Endothelial cell (in vitro differentiated cells): ENCODE measurements around the gene CDH18. TPM values are rescaled to one million over a fixed set of nuclear protein-coding genes. Genes with fewer than 3 reads are reported as not detected.

Experiments used
- DNase-seq: peaks from one replicate; pipeline ENCODE4 v3.0.0; 2021; ENCODE audit warnings: low spot score
- H3K27ac Mint-ChIP-seq: one replicate; pipeline ENCODE4 v1.8.0; 2021; ENCODE audit warnings: mixed read lengths, inconsistent platforms; ENCODE audit not compliant: unreplicated experiment
- H3K27me3 Mint-ChIP-seq: one replicate; pipeline ENCODE4 v1.8.0; 2021; ENCODE audit warnings: mild to moderate bottlenecking, moderate library complexity, mixed read lengths, inconsistent platforms; ENCODE audit not compliant: unreplicated experiment
- H3K36me3 Mint-ChIP-seq: one replicate; pipeline ENCODE4 v1.8.0; 2021; ENCODE audit warnings: mild to moderate bottlenecking, low read depth, mixed read lengths, inconsistent platforms; ENCODE audit not compliant: unreplicated experiment
- H3K4me1 Mint-ChIP-seq: one replicate; pipeline ENCODE4 v1.8.0; 2021; ENCODE audit warnings: mild to moderate bottlenecking, mixed read lengths, inconsistent platforms; ENCODE audit not compliant: unreplicated experiment
- H3K4me3 Mint-ChIP-seq: one replicate; pipeline ENCODE4 v1.8.0; 2021; ENCODE audit warnings: mild to moderate bottlenecking, mixed read lengths, inconsistent platforms; ENCODE audit not compliant: unreplicated experiment
- H3K9me3 Mint-ChIP-seq: one replicate; pipeline ENCODE4 v1.8.0; 2021; ENCODE audit warnings: mixed read lengths, inconsistent platforms; ENCODE audit not compliant: unreplicated experiment
- total RNA-seq: library from RNA; stranded (reverse); fragmentation: NEBNext Ultra II Directional; extraction: Animal tissue kit (Norgen Biotek cat#: 25700); gene quantifications from one replicate; pipeline ENCODE4 v1.2.1, GENCODE V29; 2021; ENCODE audit not compliant: unreplicated experiment
- TF ChIP-seq, protein P1 (sequence below): fragments of 200-600 bp; sonication (generic); IDR thresholded peaks from one replicate; pipeline ENCODE4 v1.5.0; 2021; ENCODE audit warnings: antibody characterized with exemption; ENCODE audit not compliant: unreplicated experiment

The CDH18 gene
- total RNA-seq, 1 donor from 2014 or later, result 0.33 TPM

DNA sequence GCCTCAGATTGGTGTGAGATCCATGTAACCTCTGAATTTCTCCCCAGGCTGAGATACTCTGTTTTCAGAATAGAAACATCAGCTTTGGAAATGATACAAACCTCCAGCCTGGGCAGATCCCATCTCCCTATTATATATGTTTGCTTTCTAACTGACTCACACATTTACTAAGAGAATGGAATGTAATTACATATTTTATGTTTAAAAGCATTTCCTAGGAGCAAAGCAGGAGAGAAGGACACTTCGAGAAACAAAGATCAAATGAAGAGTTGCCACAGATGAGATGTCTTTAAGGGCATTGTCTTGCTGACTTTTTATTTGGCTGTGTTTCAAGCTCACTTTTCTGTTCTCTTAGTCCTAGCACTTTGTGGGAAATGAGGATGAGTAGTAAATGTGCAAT is 96.3 kb downstream of the CDH18 start:
- H3K9me3 Mint-ChIP-seq, result no peaks in the 10 kb centered on the region
- no peak overlapping the region for H3K4me3 Mint-ChIP-seq
- no peaks in the 10 kb centered on the region for H3K36me3 Mint-ChIP-seq
- no peak overlapping the region for H3K27ac Mint-ChIP-seq
- TF ChIP-seq, protein P1, sequence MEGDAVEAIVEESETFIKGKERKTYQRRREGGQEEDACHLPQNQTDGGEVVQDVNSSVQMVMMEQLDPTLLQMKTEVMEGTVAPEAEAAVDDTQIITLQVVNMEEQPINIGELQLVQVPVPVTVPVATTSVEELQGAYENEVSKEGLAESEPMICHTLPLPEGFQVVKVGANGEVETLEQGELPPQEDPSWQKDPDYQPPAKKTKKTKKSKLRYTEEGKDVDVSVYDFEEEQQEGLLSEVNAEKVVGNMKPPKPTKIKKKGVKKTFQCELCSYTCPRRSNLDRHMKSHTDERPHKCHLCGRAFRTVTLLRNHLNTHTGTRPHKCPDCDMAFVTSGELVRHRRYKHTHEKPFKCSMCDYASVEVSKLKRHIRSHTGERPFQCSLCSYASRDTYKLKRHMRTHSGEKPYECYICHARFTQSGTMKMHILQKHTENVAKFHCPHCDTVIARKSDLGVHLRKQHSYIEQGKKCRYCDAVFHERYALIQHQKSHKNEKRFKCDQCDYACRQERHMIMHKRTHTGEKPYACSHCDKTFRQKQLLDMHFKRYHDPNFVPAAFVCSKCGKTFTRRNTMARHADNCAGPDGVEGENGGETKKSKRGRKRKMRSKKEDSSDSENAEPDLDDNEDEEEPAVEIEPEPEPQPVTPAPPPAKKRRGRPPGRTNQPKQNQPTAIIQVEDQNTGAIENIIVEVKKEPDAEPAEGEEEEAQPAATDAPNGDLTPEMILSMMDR, result no peak
- no peaks in the 10 kb centered on the region for H3K27me3 Mint-ChIP-seq
- DNase-seq, result no peak
- no peaks in the 10 kb centered on the region for H3K4me1 Mint-ChIP-seq

DNA sequence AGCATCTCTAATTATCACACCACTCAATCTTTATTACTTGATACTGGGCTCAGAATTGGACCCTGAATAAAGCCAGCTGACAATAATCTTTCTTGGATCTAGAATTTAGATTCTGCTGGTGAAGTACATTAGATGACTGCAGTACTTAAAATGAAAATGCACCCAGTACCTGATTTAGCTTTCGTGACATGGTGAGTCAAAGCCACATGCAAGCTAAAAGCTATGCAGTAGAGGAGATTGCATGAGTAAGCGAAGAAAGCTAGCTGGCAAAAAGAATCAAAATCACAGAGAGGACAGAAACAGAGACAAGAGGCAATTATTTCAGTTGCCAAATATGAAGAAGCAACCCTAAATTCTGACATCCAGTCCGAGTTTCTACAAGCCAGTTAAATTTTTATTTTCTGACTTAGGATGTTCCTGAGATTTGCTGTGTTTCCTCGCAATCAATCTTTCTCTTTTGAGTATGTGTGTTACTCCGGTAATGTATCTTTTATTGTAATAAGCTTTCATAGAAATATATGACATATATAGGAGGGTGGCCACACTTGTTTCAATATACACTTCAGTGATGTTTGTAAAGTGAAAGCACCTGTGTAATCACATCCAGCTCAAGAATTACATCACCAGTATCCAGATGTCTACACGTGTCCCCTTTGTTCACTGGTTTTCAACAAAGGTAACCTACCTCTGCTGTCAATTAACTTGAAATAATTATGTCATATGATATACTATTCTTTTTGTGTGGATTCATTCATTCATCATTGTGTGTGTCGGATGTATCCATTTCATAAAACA is 101.7 kb downstream of the CDH18 start:
- Mint-ChIP-seq H3K27ac (no peak overlapping the region), H3K27me3 (peaks cover 2% of the 10 kb centered on the region), H3K9me3 (no peaks in the 10 kb centered on the region), H3K36me3 (no peaks in the 10 kb centered on the region), H3K4me1 (peaks cover 3% of the 10 kb centered on the region), H3K4me3 (no peak overlapping the region)
- TF ChIP-seq, protein P1, result no peak
- DNase-seq, result no peak

DNA sequence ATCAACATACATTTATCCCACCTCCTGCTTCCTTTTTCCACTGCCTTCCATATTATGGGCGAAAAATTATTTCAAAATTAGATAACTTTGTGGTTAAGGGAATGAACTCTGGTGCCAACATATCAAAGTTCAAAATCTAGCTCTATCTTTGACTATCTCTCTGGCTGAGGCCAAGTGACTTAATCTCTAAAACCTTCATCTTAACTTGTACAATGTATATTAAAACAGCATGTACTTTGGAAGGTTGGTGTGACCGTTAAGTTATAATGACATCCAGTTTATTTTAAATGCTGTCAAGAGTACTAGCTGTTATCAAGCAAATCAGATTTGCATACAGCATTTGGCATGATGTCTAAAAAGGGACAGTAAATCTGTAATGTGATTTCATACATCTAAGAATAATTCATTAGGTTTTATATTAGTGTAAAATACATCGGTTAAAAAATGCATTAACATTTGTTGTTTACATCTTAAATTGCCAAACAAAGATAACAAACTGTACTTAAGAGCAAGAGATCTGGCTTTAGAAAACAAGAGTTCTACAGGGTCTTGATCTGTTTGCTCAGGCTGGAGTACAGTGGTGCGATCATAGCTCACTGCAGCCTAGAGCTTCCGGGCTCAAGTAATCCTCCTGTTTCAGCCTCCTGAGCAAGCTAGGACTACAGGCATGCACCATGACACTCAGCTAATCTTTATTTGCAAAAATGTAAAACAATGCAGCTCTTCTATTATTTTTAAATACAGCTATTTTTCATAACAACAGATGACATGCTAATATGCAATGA is 102.8 kb downstream of the CDH18 start:
- no peak overlapping the region for H3K27ac Mint-ChIP-seq
- H3K4me3 Mint-ChIP-seq, result no peak overlapping the region
- no peak for DNase-seq
- H3K36me3 Mint-ChIP-seq, result no peaks in the 10 kb centered on the region
- TF ChIP-seq, protein P1, result no peak
- no peaks in the 10 kb centered on the region for H3K9me3 Mint-ChIP-seq
- H3K27me3 Mint-ChIP-seq, result peaks cover 2% of the 10 kb centered on the region
- H3K4me1 Mint-ChIP-seq, result peaks cover 10% of the 10 kb centered on the region

DNA sequence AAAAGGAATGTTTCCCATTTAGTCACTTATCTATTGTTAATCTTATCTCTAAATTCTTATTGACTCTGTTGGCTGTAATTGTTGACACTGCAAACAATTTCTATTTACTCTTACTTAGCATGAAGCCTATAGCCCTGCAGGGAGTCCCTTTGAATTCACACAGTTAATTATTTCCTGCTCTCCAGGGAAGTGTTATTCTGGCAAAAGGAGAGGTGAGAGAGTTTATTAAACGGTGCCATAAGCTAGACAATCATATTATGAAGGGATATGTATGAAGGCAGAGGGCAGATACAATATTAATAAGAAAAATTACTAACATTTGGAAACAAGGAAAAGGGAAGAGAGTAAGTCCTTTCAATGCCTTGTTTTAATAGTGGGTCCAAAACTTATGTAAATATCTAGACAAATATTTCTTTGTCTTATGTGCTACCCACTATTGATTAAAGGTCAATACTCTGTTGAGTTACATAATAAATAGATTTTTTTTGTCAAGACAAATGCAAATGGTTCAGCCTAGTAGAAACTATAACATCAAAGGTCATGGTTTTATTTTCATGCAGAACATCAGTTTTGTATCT is 107.1 kb downstream of the CDH18 start:
- Mint-ChIP-seq H3K9me3 (no peaks in the 10 kb centered on the region), H3K27ac (no peak overlapping the region), H3K4me1 (peaks cover 15% of the 10 kb centered on the region), H3K36me3 (no peaks in the 10 kb centered on the region), H3K27me3 (no peaks in the 10 kb centered on the region), H3K4me3 (no peak overlapping the region)
- no peak for DNase-seq
- TF ChIP-seq, protein P1, result no peak
